ENCODE measurements around the gene CBX7.

Gene CBX7

DNA sequence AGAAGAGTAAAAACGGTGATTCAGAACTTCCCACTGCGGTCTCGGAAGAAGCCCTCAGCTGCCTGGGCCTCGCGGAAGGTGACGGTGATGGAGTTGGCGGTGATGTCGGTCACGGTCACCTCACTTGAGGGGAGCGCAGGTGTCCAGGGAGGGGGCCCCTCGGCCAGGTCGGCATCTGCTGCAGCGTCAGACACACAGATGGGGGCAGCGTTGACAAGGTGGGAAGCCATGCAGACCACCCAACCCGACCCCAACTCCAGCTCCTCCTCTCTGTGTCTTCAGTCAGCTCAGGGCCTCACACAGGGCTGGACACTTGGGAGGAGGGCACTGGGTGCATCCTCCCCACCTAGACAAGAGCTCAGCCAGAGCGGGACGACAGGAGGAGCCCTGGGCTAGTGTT, 18.6 kb downstream of the CBX7 start:
- 91% methylated on average over 12 of the region's 17 CpGs for WGBS
- Histone ChIP-seq H2AK5ac (ENCODE audit: low read length, severe bottlenecking) (no peak overlapping the region), H3K4me1 (ENCODE audit: control insufficient read depth, insufficient read depth, low read depth, low read length) (peaks cover 12% of the 10 kb centered on the region), H4K91ac (ENCODE audit: low read length) (no peak overlapping the region), H3K9ac (ENCODE audit: low read length) (no peak overlapping the region), H4K8ac (ENCODE audit: low read length) (no peak overlapping the region), H3K27ac (ENCODE audit: low read length, poor library complexity, severe bottlenecking) (no peak overlapping the region), H2BK12ac (ENCODE audit: low read length in 2 of 2) (no peak overlapping the region), H3K18ac (ENCODE audit: low read depth in 1 of 2, low read length in 2 of 2) (no peak overlapping the region), H3K9me3 (ENCODE audit: control insufficient read depth, low read length) (no peaks in the 10 kb centered on the region), H3K23ac (ENCODE audit: low read length in 2 of 2) (no peak overlapping the region), H2AFZ (ENCODE audit: low read depth, low read length) (no peak overlapping the region), H3K36me3 (ENCODE audit: control insufficient read depth in 1 of 2, insufficient read depth in 2 of 2, low read depth in 1 of 2, low read length in 2 of 2) (peaks cover 7 to 8% of the 10 kb centered on the region in 2 experiments), H2BK5ac (ENCODE audit: low read depth, low read length, poor library complexity, severe bottlenecking) (no peak overlapping the region), H3K27me3 (ENCODE audit: control insufficient read depth in 1 of 2, insufficient read depth in 1 of 2, low read length in 2 of 2) (peaks cover 0 to 13% of the 10 kb centered on the region in 2 experiments), H3K14ac (ENCODE audit: low read length in 2 of 2) (no peak overlapping the region), H3K79me1 (replicated peaks; ENCODE audit: low read length, poor library complexity, severe bottlenecking) (no peaks in the 10 kb centered on the region), H3K4me3 (ENCODE audit: insufficient read depth in 1 of 2, low read depth in 1 of 2, low read length in 2 of 2) (no peak overlapping the region), H2BK15ac (ENCODE audit: low read depth, poor library complexity, severe bottlenecking) (no peak overlapping the region), H3K4me2 (ENCODE audit: low read length, poor library complexity, severe bottlenecking) (no peak overlapping the region), H3K4ac (ENCODE audit: low read depth in 1 of 2, low read length in 2 of 2) (no peak overlapping the region), H2BK120ac (ENCODE audit: low read depth, low read length) (no peak overlapping the region)
- no peak for DNase-seq

DNA sequence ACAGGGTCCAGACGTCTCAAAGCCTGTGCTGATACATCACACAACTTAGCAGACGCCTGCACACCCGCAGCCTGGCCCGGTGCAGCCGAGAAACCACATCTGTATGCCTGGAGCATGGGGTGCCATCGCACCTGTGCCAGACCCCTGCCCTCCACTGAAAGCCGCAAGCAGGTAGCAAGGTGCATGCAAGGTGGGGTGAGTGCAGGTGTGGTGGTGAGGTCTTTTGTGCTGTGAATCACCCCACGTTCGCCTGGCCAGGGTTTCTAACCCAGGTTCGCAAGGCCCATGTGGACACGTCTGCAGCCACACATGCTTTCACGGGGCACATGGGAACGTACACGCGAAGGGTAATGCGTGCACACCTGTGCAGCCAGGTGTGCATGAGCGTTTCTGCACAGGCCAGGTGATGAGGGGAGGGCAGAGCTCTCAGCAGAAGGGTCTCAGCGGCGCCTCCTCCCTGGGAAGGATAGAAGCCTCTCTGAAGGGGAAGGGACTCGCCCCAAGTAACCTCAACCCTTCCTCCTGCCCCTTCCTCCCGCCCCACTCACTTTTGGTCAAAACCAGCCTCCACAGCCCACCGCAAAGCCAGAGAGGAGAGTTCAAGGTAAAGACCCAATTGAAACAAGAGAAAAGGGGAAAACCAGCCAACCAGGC, 19.5 kb downstream of the CBX7 start:
- no peak overlapping the region for H2BK5ac ChIP-seq (ENCODE audit: low read depth, low read length, poor library complexity, severe bottlenecking)
- H2AK5ac ChIP-seq (ENCODE audit: low read length, severe bottlenecking) = no peak overlapping the region
- H4K8ac ChIP-seq (ENCODE audit: low read length) = no peak overlapping the region
- no peak overlapping the region for H3K18ac ChIP-seq (ENCODE audit: low read depth in 1 of 2, low read length in 2 of 2)
- 91% methylated on average over 20 of the region's 22 CpGs for WGBS
- H2BK15ac ChIP-seq (ENCODE audit: low read depth, poor library complexity, severe bottlenecking) = no peak overlapping the region
- no peak overlapping the region for H2AFZ ChIP-seq (ENCODE audit: low read depth, low read length)
- no peak overlapping the region for H3K23ac ChIP-seq (ENCODE audit: low read length in 2 of 2)
- H3K4me1 ChIP-seq (ENCODE audit: control insufficient read depth, insufficient read depth, low read depth, low read length) = peaks cover 12% of the 10 kb centered on the region
- H3K27ac ChIP-seq (ENCODE audit: low read length, poor library complexity, severe bottlenecking) = no peak overlapping the region
- H3K9me3 ChIP-seq (ENCODE audit: control insufficient read depth, low read length) = no peaks in the 10 kb centered on the region
- H2BK120ac ChIP-seq (ENCODE audit: low read depth, low read length) = no peak overlapping the region
- H3K9ac ChIP-seq (ENCODE audit: low read length) = no peak overlapping the region
- no peak overlapping the region for H2BK12ac ChIP-seq (ENCODE audit: low read length in 2 of 2)
- H3K4me3 ChIP-seq (ENCODE audit: insufficient read depth in 1 of 2, low read depth in 1 of 2, low read length in 2 of 2) = no peak overlapping the region
- DNase-seq = no peak
- H3K36me3 ChIP-seq (ENCODE audit: control insufficient read depth in 1 of 2, insufficient read depth in 2 of 2, low read depth in 1 of 2, low read length in 2 of 2) = peaks cover 7 to 8% of the 10 kb centered on the region in 2 experiments
- no peaks in the 10 kb centered on the region for H3K79me1 ChIP-seq (replicated peaks; ENCODE audit: low read length, poor library complexity, severe bottlenecking)
- no peak overlapping the region for H3K4ac ChIP-seq (ENCODE audit: low read depth in 1 of 2, low read length in 2 of 2)
- H4K91ac ChIP-seq (ENCODE audit: low read length) = no peak overlapping the region
- peaks cover 0 to 13% of the 10 kb centered on the region in 2 experiments for H3K27me3 ChIP-seq (ENCODE audit: control insufficient read depth in 1 of 2, insufficient read depth in 1 of 2, low read length in 2 of 2)
- H3K4me2 ChIP-seq (ENCODE audit: low read length, poor library complexity, severe bottlenecking) = no peak overlapping the region
- no peak overlapping the region for H3K14ac ChIP-seq (ENCODE audit: low read length in 2 of 2)

DNA sequence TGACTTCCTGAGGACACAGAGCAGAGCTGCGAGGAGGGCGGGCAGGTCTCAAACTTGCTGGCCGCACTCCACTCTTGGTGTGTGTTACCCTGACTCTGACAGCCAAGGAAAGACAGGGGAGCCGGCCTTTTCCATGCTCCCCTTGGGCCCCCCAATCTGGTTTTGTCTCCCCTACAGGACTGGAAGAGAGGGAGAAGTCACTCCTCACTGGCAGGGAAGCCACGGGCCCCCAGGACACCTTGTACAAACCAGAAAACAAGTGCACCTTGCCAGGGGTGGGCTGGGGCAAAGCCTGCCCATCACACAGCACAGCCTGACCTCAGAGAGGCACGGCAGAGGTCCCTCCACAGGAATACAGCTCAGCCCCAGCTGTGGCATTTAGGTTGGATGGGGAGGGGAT, 20.2 kb downstream of the CBX7 start:
- WGBS = 89% methylated on average over 6 of the region's 6 CpGs
- Histone ChIP-seq H4K91ac (ENCODE audit: low read length) (no peak overlapping the region), H2BK120ac (ENCODE audit: low read depth, low read length) (no peak overlapping the region), H2BK15ac (ENCODE audit: low read depth, poor library complexity, severe bottlenecking) (no peak overlapping the region), H3K23ac (ENCODE audit: low read length in 2 of 2) (no peak overlapping the region), H3K4me3 (ENCODE audit: insufficient read depth in 1 of 2, low read depth in 1 of 2, low read length in 2 of 2) (no peak overlapping the region), H4K8ac (ENCODE audit: low read length) (no peak overlapping the region), H2AFZ (ENCODE audit: low read depth, low read length) (no peak overlapping the region), H3K4ac (ENCODE audit: low read depth in 1 of 2, low read length in 2 of 2) (no peak overlapping the region), H3K14ac (ENCODE audit: low read length in 2 of 2) (peak overlapping the region in 1 of 2 experiments; percentile 31), H3K27ac (ENCODE audit: low read length, poor library complexity, severe bottlenecking) (no peak overlapping the region), H2AK5ac (ENCODE audit: low read length, severe bottlenecking) (no peak overlapping the region), H3K79me1 (replicated peaks; ENCODE audit: low read length, poor library complexity, severe bottlenecking) (no peaks in the 10 kb centered on the region), H2BK5ac (ENCODE audit: low read depth, low read length, poor library complexity, severe bottlenecking) (no peak overlapping the region), H3K9ac (ENCODE audit: low read length) (no peak overlapping the region), H3K27me3 (ENCODE audit: control insufficient read depth in 1 of 2, insufficient read depth in 1 of 2, low read length in 2 of 2) (peaks cover 0 to 13% of the 10 kb centered on the region in 2 experiments), H3K36me3 (ENCODE audit: control insufficient read depth in 1 of 2, insufficient read depth in 2 of 2, low read depth in 1 of 2, low read length in 2 of 2) (peaks cover 7 to 8% of the 10 kb centered on the region in 2 experiments), H2BK12ac (ENCODE audit: low read length in 2 of 2) (no peak overlapping the region), H3K4me1 (ENCODE audit: control insufficient read depth, insufficient read depth, low read depth, low read length) (peaks cover 12% of the 10 kb centered on the region), H3K18ac (ENCODE audit: low read depth in 1 of 2, low read length in 2 of 2) (no peak overlapping the region), H3K9me3 (ENCODE audit: control insufficient read depth, low read length) (no peaks in the 10 kb centered on the region), H3K4me2 (ENCODE audit: low read length, poor library complexity, severe bottlenecking) (no peak overlapping the region)
- DNase-seq = no peak

DNA sequence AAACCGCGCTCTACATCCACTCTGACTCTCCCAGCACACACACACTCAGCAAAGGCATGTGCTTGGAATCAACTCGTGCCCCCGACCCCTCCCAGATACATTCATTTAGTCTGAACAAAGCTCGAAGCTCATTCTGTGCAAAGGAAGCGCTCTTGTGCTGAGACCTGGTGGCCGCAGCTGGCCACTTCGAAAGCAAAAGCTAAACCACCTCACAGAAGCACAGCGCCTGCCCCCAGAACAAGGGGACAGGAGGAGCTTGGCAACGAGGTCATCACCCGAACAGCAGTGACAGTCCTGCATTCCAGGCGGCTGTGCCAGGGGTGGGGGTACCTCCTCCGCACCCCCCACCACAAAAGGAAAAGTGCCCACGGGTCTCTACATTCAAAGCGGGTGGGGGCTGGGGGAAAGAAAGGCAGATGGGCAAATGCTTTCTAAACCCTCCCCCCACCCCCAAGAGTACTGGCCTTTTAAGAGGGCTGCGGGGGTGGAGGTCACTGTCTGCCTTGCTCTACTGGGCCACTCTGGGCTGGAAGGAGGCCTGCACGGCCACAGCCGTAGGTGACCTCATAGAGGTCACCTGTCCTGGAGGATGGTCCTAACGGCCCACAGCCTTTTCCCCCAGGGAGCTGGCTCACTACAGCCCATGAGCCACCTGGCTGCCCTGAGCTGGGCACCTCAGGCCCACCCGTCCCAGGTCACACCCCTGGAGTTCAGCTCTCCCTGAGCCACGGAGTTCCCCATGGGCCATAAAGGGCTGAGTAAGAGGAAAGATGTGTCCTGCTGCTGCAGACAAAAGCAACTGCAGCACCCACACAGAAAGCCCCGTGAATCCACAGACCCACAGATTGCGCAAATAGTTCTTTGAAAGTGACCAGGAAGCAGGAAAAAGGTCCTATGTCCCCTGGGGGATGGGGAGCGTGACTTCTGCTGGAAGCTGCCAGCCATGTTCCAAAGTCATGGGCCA, 21.3 kb downstream of the CBX7 start:
- Histone ChIP-seq H3K4me2 (ENCODE audit: low read length, poor library complexity, severe bottlenecking) (no peak overlapping the region), H2BK120ac (ENCODE audit: low read depth, low read length) (no peak overlapping the region), H2AK5ac (ENCODE audit: low read length, severe bottlenecking) (no peak overlapping the region), H2AFZ (ENCODE audit: low read depth, low read length) (no peak overlapping the region), H3K9ac (ENCODE audit: low read length) (no peak overlapping the region), H3K4ac (ENCODE audit: low read depth in 1 of 2, low read length in 2 of 2) (peak overlapping the region in 1 of 2 experiments; percentile 27), H2BK15ac (ENCODE audit: low read depth, poor library complexity, severe bottlenecking) (no peak overlapping the region), H3K79me1 (replicated peaks; ENCODE audit: low read length, poor library complexity, severe bottlenecking) (no peaks in the 10 kb centered on the region), H3K27ac (ENCODE audit: low read length, poor library complexity, severe bottlenecking) (no peak overlapping the region), H3K14ac (ENCODE audit: low read length in 2 of 2) (peak overlapping the region in 1 of 2 experiments; percentile 12), H3K4me3 (ENCODE audit: insufficient read depth in 1 of 2, low read depth in 1 of 2, low read length in 2 of 2) (no peak overlapping the region), H4K91ac (ENCODE audit: low read length) (no peak overlapping the region), H3K23ac (ENCODE audit: low read length in 2 of 2) (no peak overlapping the region), H2BK5ac (ENCODE audit: low read depth, low read length, poor library complexity, severe bottlenecking) (no peak overlapping the region), H4K8ac (ENCODE audit: low read length) (no peak overlapping the region), H3K18ac (ENCODE audit: low read depth in 1 of 2, low read length in 2 of 2) (peak overlapping the region; percentile 54 to 61), H3K9me3 (ENCODE audit: control insufficient read depth, low read length) (no peaks in the 10 kb centered on the region), H3K27me3 (ENCODE audit: control insufficient read depth in 1 of 2, insufficient read depth in 1 of 2, low read length in 2 of 2) (peaks cover 0 to 13% of the 10 kb centered on the region in 2 experiments), H3K4me1 (ENCODE audit: control insufficient read depth, insufficient read depth, low read depth, low read length) (peaks cover 12% of the 10 kb centered on the region), H3K36me3 (ENCODE audit: control insufficient read depth in 1 of 2, insufficient read depth in 2 of 2, low read depth in 1 of 2, low read length in 2 of 2) (peaks cover 7 to 8% of the 10 kb centered on the region in 2 experiments), H2BK12ac (ENCODE audit: low read length in 2 of 2) (no peak overlapping the region)
- peak; percentile 47 for DNase-seq
- 51% methylated on average over 21 of the region's 24 CpGs for WGBS
